Activated T-helper 1 cell treated with anti-CD3 and anti-CD28 coated beads, Interleukin-2, amount 50 U/mL, for 16 hours (primary cell): ENCODE data around the gene WDR49.

Experiments
- DNase-seq, 2 donors: peaks; one replicate each; pipeline ENCODE4 v3.0.0-alpha.2; 2020; ENCODE audit warnings: low read depth in 1 of 2, low spot score in 1 of 2

The WDR49 gene

GRCh38 chr3:167491621-167492020 lies 162.1 kb downstream of the WDR49 start:
- no peak for DNase-seq

DNA sequence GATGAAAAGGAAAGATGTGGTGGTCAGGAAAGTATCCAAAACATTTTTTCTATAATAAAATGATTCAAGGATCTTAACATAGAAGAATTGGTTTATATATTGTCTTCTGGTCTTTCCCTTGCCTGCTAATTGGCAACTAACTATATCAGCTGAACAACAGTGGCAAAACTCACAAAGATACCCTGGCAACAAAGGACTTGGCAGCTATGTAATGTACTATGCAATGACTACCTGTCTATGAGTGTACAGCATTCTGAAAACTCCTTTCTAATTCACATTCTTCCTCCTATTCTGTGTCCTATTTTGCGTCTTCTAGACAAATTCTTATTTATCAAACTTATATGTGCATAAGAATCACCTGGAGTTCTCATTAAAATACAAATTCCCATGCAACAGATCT lies 164.2 kb downstream of the WDR49 start:
- no peak for DNase-seq

DNA sequence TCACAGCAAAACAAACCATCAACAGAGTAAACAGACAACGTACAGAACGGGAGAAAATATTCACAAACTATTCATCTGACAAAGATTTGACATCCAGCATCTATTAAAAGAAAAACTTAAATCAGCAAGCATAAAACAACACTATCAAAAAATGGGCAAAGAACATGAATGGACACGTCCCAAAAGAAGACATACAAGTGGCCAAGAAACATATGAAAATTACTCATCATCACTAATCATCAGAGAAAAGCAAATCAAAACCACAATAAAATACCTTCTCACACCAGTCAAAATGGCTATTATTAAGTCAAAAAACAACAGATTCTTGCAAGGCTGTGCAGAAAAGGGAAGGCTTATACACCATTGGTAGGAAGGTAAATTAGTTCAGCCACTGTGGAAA lies 166.2 kb downstream of the WDR49 start:
- DNase-seq: no peak

DNA sequence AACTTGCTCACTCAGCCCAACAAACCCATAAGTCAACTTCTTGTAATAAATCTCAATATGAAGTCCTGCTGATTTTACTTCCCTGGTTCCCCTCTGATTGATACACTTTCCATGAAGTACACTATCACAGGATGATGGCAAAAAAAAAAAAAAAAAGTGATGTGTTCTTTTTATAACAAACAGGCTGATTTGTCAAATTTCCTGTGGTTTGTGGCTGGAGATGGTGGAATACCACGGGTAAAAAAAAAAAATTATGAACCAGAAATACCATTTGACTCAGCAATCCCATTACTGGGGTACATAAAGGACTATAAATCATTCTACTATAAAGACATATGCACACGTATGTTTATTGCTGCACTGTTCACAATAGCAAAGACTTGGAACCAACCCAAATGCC lies 169.2 kb downstream of the WDR49 start:
- DNase-seq: no peak

DNA sequence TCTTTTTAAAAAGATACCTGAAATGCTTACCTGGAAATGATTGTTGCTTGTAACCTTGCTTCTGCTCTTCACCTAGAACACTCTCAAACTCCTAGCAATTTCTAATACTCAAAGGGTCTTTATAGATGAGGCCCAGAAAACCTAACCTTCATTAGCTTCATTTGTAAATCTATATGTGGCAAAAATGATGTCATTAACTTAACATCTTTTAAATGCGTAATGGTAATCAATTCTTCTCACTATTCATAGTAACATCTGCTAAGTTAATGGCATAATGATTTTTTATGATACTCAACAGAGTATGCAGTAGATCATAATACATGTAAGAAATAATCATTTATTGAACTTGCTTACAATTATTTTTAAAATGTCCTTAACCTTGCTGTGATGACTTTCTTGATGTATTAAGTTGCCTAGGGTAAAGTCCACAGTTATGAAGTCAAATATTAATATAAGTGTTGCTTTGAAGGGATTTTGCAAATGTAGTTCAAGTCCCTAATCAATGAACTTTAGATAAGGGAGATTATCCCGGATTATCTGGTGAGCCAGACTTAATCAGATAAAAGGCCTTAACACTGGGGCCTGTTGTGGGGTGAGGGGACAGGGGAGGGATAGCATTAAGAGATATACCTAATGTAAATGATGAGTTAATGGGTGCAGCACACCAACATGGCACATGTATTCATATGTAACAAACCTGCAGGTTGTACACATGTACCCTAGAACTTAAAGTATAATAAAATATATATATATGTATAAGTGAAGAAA lies 169.8 kb downstream of the WDR49 start:
- DNase-seq: no peak

- DNase-seq: no peak
These were observed 172.6 kb downstream of the WDR49 start for GRCh38 chr3:167481164-167481563.

- DNase-seq: no peak
These were observed 173.0 kb downstream of the WDR49 start for GRCh38 chr3:167480748-167481147.

- DNase-seq: no peak
These were observed 179.9 kb downstream of the WDR49 start, which contains the start of gene SERPINI2 for GRCh38 chr3:167473863-167474262. TSS of gene SERPINI2 (minus strand) at chr3:167474042. CDS start at chr3:167471834, 2,208 bp downstream.

DNA sequence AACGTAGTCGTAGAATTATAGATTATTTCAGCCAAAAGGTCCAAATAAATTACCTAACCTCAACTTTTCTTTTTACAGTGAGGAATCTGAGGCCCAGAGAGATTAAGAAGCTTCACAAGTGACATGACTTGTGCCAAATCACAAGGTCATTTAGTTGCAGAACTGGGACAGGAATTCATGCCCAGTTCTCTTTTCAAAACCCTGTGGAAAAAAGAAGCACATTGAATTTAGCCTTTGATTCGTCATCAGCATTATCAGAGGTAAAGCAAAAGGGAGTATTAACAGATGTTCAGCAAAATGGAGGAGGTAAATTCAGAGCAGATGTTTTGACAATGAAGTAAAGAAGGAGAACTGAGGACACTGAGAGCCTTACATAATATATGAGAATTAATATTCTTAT lies 184.4 kb downstream of the WDR49 start:
- DNase-seq: no peak

DNA sequence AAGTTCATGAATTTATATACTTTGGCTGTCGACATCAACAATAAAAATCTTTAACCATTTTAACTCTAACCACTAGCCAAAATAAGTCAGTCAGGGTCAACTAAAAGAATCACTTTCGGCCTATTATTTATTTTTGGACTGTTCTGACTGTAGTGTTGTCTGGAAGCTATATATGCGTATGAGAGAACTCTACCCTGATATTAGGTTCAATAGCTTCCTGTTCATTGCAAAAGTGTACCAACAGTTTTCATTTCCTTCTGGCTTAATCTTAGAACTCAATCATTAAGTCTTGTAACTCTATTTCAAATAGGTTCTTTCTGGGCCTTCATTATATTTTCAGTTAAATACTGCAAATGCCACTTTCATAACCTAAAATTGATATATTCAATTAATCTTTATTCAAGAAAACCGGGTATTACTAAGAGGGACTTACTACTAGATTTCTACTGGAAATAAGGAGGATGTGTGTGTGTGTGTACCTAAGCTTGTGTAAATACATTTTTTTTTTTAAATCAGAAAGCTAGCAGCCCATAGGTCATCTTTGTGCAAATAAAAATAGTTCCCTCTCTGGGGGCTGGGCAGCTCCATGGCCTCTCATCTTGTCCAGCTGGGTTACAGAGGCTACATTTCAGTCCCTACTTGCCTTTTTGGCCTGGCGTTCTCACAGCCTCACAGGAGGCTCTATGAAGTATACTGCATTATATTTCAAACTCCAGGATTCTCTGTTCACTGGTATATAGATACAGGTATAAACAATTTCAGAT lies 185.7 kb downstream of the WDR49 start:
- DNase-seq: no peak

- DNase-seq: no peak
These were observed 186.8 kb downstream of the WDR49 start for GRCh38 chr3:167466966-167467365.

GRCh38 chr3:167456157-167456799 lies 197.5 kb downstream of the WDR49 start:
- no peak for DNase-seq

DNA sequence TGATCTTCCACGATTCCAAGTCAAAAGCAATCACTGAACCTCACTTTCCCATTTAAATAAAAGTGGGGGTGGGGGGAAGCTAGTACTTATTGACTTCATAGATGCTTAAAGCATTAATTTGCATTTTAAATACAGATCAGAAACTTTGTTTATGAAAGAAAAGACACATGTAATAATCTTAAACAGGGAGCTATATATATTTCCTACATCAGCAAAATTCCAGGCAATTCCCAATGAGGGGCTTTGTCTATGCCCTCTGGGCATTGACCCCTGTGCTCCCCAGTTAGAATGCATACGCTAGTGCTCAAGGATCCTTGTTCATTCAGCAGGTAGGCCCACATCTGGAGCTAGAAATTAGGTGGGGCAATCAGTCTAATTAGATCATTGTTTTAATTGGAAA lies 199.9 kb downstream of the WDR49 start:
- no peak for DNase-seq

GRCh38 chr3:167451282-167451681 lies 202.5 kb downstream of the WDR49 start:
- DNase-seq: no peak

DNA sequence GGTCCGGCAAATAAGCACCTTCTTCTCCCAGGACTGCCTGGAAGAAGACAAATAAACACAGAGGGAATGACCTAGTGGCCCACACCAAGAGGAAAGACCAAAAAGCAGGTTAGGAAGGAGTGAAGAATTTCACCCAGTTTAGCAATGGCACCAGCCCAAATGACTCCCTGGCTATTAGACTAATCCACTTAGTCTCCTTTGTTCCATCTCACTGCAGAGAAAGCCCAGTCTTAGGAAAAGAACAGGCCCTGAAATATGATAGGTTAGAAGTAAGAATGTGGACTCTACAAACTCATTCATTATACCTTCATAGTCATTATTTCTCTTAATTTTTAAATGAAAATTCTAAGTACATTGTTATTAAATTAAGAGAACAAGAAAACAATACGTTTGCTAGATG lies 203.1 kb downstream of the WDR49 start:
- DNase-seq: no peak

DNA sequence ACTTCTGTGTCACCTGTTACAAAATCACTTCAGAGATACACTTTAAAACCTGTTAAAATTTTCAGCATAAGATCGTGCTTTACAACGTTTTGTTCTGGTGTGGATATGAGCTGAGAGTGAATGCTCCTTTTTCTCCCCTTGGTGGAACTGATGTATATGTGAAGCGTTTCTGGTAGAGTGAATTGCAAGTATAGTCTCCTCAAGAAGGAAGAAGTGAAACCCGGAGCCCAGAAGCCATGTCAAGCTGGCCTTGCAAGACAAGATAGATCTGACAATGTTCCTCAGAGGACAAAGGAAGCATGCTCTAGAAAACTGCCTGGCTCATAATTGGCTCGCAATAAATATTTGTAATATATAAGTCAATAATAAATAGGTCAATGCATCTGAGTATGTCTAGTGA lies 203.5 kb downstream of the WDR49 start:
- DNase-seq: no peak

DNA sequence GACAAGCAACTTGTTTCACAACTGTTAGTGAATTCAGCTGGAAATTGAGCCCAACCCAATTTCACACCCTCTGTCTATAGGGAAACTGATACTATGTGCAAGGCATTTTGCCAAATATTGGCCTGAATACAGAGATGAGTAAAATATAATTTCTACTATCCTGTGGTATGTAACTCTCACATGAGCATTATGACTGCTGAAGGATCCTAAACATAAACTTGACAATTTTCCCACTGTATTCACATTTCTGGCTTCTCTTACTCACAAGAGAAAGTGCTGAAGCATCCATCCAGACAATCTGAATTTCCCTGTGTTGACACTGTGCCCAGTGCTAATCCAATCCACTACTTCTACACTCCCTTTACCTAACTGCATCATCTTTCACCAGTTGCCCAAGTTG lies 208.3 kb downstream of the WDR49 start:
- no peak for DNase-seq

- DNase-seq: no peak
These were observed 212.5 kb downstream of the WDR49 start for GRCh38 chr3:167441256-167441655.

- DNase-seq: no peak
These were observed 216.2 kb downstream of the WDR49 start for GRCh38 chr3:167437428-167438139.
